D341Med (cell line): Measurements from ENCODE around the gene HCFC1R1.
"Not testable (repeated sequence)": the region's sequence is repeated elsewhere in the genome, so short reads cannot be mapped to it uniquely, and the experiment has no call there.

Source experiments
- DNase-seq: peaks from one replicate; pipeline ENCODE4 v3.0.0; 2012; ENCODE audit warnings: low spot score

HCFC1R1 gene

GRCh38 chr16:3023669-3024478, at the start of gene HCFC1R1, which contains the start of gene THOC6:
Gene HCFC1R1 (minus strand): TSS chr16:3023942. CDS start chr16:3023941, 1 bp downstream.
Gene THOC6 (plus strand): TSS chr16:3024035. CDS start chr16:3024327, 292 bp downstream.
- DNase-seq: peak; percentile 87

GRCh38 chr16:3073448-3073847, 49.7 kb upstream of the HCFC1R1 start:
- DNase-seq: no peak

- DNase-seq: not testable (repeated sequence)
These were observed 49.0 kb upstream of the HCFC1R1 start for GRCh38 chr16:3072576-3073263.

GRCh38 chr16:3072148-3072547, 48.4 kb upstream of the HCFC1R1 start:
- DNase-seq: not testable (repeated sequence)

- no peak for DNase-seq
These were observed 47.9 kb upstream of the HCFC1R1 start for GRCh38 chr16:3071655-3072054.

GRCh38 chr16:3070608-3071111, 46.9 kb upstream of the HCFC1R1 start:
- DNase-seq: no peak

- DNase-seq: not testable (repeated sequence)
These were observed 45.4 kb upstream of the HCFC1R1 start for GRCh38 chr16:3069146-3069545.

GRCh38 chr16:3068487-3068886, 44.7 kb upstream of the HCFC1R1 start:
- no peak for DNase-seq

GRCh38 chr16:3066440-3066748, 42.7 kb upstream of the HCFC1R1 start:
- DNase-seq: no peak

GRCh38 chr16:3065742-3066439, 42.1 kb upstream of the HCFC1R1 start:
- no peak for DNase-seq

- DNase-seq: no peak
These were observed 41.5 kb upstream of the HCFC1R1 start, which contains the start of gene IL32 for GRCh38 chr16:3065069-3065741. Gene IL32 (plus strand): TSS chr16:3065640. CDS start chr16:3065812, 172 bp downstream.

GRCh38 chr16:3063625-3064386, 40.1 kb upstream of the HCFC1R1 start:
- no peak for DNase-seq

- DNase-seq: no peak
These were observed 38.8 kb upstream of the HCFC1R1 start for GRCh38 chr16:3062553-3062952.

- no peak for DNase-seq
These were observed 36.8 kb upstream of the HCFC1R1 start for GRCh38 chr16:3060339-3061127.

- no peak for DNase-seq
These were observed 36.0 kb upstream of the HCFC1R1 start for GRCh38 chr16:3059723-3060242.

GRCh38 chr16:3059041-3059722, 35.4 kb upstream of the HCFC1R1 start:
- peak; percentile 98 for DNase-seq

- peak; percentile 66 for DNase-seq
These were observed 34.6 kb upstream of the HCFC1R1 start for GRCh38 chr16:3058139-3059030.
